Measurements from ENCODE around the gene MNAT1. TPM values are rescaled to one million over a fixed set of nuclear protein-coding genes. Genes with fewer than 3 reads are reported as not detected.

Gene MNAT1
- total RNA-seq, 4 donors from 2014 or later: 4.2 to 30.3 (median 17.8) TPM

DNA sequence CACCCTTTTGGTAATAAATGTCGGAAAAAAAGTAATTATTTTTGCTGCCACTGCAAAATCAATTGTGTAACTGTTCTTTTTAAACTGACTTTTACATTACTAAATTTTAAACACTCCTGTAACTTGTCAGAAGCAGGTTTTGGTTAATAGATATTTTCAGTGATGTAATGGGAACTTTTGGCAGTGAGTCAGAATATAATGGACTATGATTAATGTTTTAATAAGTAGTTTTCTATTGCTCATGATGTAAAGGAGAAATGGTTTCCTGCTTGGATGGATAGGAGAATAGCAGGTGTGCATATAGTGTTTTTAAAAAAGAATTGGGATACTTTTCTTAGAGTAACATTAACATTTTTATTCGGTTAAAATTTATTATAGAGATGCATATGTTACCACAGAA, 187.5 kb downstream of the MNAT1 start:
- H3K9me3 ChIP-seq: no peaks in the 10 kb centered on the region
- no peak overlapping the region for H3K27ac ChIP-seq
- no peaks in the 10 kb centered on the region for H3K27me3 ChIP-seq
- H3K36me3 ChIP-seq: no peaks in the 10 kb centered on the region
- intact Hi-C loops (cut with DNase I; ENCODE audit: low total_unique reads): no loop called here
- H3K4me3 ChIP-seq: no peak overlapping the region
- H3K4me1 ChIP-seq: no peaks in the 10 kb centered on the region
- 96 to 97% methylated on average over 2 of the region's 2 CpGs for WGBS, 2 donors (ENCODE audit: low coverage in 1 of 2)
- no peak for TF ChIP-seq POLR2AphosphoS5 (IDR thresholded peaks at IDR 0.05)
- TF ChIP-seq, protein P1, sequence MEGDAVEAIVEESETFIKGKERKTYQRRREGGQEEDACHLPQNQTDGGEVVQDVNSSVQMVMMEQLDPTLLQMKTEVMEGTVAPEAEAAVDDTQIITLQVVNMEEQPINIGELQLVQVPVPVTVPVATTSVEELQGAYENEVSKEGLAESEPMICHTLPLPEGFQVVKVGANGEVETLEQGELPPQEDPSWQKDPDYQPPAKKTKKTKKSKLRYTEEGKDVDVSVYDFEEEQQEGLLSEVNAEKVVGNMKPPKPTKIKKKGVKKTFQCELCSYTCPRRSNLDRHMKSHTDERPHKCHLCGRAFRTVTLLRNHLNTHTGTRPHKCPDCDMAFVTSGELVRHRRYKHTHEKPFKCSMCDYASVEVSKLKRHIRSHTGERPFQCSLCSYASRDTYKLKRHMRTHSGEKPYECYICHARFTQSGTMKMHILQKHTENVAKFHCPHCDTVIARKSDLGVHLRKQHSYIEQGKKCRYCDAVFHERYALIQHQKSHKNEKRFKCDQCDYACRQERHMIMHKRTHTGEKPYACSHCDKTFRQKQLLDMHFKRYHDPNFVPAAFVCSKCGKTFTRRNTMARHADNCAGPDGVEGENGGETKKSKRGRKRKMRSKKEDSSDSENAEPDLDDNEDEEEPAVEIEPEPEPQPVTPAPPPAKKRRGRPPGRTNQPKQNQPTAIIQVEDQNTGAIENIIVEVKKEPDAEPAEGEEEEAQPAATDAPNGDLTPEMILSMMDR (IDR thresholded peaks at IDR 0.05): no peak
- no peak for TF ChIP-seq POLR2A (IDR thresholded peaks at IDR 0.05)
- TF ChIP-seq EP300 (IDR thresholded peaks at IDR 0.05; ENCODE audit: low read depth): no peak
- in situ Hi-C loops (cut with MboI; ENCODE audit: low pct_ligation_motif_present in 1 of 4, low pct_unique_long_range_greater_than_20kb in 1 of 4, low sequenced_read_pairs in 3 of 4): no loop called here
- DNase-seq: no peak

DNA sequence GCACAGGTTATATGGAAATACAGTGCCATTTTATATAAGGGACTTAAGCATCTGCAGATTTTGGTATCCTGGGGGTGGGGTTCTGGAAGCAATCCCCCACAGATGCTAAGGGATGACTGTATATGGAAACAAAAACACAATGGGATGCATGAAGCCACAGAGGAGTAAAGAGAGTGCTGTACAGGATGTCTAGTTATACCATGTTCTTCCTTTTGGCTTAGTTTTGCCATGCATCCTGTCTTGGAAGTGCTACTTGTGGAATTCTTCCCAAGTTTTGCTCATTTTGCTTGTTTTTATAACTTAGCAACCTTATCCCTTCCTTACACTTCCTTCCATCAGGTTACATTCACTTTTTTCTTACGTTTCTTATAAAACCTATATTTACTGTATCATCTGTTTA, 190.7 kb downstream of the MNAT1 start:
- no peaks in the 10 kb centered on the region for H3K4me1 ChIP-seq

DNA sequence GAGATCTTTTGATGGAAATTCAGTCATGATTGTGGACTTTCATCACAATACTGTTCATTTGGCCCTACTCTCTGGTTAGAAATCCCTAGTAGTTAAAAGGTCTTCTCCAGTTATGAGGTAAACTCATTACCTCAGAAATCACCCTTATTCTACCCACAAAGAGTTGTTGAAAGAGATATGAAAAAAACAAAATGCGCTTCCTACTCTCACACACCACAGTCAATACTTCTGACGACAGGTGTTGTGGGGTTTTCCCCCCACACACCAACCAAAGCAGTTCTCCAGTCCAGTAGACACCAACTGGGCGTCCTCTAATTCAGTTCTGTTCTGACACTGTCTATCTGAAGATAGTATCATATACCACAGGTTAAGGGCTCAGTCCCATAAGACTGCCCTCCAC, 191.4 kb downstream of the MNAT1 start:
- no peak for TF ChIP-seq POLR2AphosphoS5 (IDR thresholded peaks at IDR 0.05)
- TF ChIP-seq, protein P1 (IDR thresholded peaks at IDR 0.05): no peak
- 70 to 87% methylated on average over 3 of the region's 3 CpGs for WGBS, 2 donors (ENCODE audit: low coverage in 1 of 2)

More for the DNA sequence above, 190.7 kb downstream of the MNAT1 start:
- intact Hi-C loops (cut with DNase I; ENCODE audit: low total_unique reads) (no loop called here), in situ Hi-C loops (cut with MboI; ENCODE audit: low pct_ligation_motif_present in 1 of 4, low pct_unique_long_range_greater_than_20kb in 1 of 4, low sequenced_read_pairs in 3 of 4) (no loop called here)
- no peak overlapping the region for H3K27ac ChIP-seq
- H3K4me3 ChIP-seq: no peak overlapping the region
- H3K27me3 ChIP-seq: no peaks in the 10 kb centered on the region
- no peak for DNase-seq
- H3K9me3 ChIP-seq: no peaks in the 10 kb centered on the region
- TF ChIP-seq POLR2AphosphoS5 (IDR thresholded peaks at IDR 0.05) (no peak), POLR2A (IDR thresholded peaks at IDR 0.05) (no peak), EP300 (IDR thresholded peaks at IDR 0.05; ENCODE audit: low read depth) (no peak)
- TF ChIP-seq, protein P1 (IDR thresholded peaks at IDR 0.05): no peak
- WGBS, 2 donors (ENCODE audit: low coverage in 1 of 2): 85 to 88% methylated on average over 1 of the region's 1 CpG
- no peaks in the 10 kb centered on the region for H3K36me3 ChIP-seq

DNA sequence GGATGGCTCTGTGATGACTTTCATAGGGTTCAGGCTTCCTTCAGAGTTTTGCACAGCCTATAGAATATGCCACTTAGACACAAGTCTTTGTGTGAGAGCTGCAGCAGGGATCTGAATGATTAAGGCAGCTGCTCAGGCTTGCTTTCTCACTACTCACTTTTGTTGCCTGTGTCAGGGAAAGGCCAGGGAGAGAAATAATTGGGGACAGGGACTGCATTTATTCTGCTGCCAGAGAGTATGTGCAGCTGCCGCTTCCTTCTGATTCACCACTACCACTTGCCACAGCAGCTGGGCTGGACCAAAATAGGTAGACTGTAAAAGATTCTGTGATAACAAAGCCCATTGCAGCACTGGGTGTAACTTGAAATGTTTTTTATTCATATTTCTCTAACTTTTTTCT, 196.7 kb downstream of the MNAT1 start:
- TF ChIP-seq POLR2AphosphoS5 (IDR thresholded peaks at IDR 0.05) (no peak), POLR2A (IDR thresholded peaks at IDR 0.05) (no peak), EP300 (IDR thresholded peaks at IDR 0.05; ENCODE audit: low read depth) (no peak)
- TF ChIP-seq, protein P1 (IDR thresholded peaks at IDR 0.05): no peak
- WGBS, 2 donors (ENCODE audit: low coverage in 1 of 2): 90 to 100% methylated on average over 1 of the region's 1 CpG
- intact Hi-C loops (cut with DNase I; ENCODE audit: low total_unique reads) (no loop called here), in situ Hi-C loops (cut with MboI; ENCODE audit: low pct_ligation_motif_present in 1 of 4, low pct_unique_long_range_greater_than_20kb in 1 of 4, low sequenced_read_pairs in 3 of 4) (no loop called here)
- Histone ChIP-seq H3K36me3 (no peaks in the 10 kb centered on the region), H3K27ac (no peak overlapping the region), H3K4me1 (peaks cover 0 to 11% (median 0%) of the 10 kb centered on the region in 4 donors), H3K27me3 (no peaks in the 10 kb centered on the region), H3K9me3 (no peaks in the 10 kb centered on the region), H3K4me3 (no peak overlapping the region)
- no peak for DNase-seq

More for the DNA sequence above, 191.4 kb downstream of the MNAT1 start:
- intact Hi-C loops (cut with DNase I; ENCODE audit: low total_unique reads): no loop called here
- Histone ChIP-seq H3K4me1 (no peaks in the 10 kb centered on the region), H3K4me3 (no peak overlapping the region), H3K27ac (no peak overlapping the region), H3K36me3 (no peaks in the 10 kb centered on the region), H3K27me3 (no peaks in the 10 kb centered on the region), H3K9me3 (no peaks in the 10 kb centered on the region)
- no peak for DNase-seq
- in situ Hi-C loops (cut with MboI; ENCODE audit: low pct_ligation_motif_present in 1 of 4, low pct_unique_long_range_greater_than_20kb in 1 of 4, low sequenced_read_pairs in 3 of 4): no loop called here

Data from transverse colon (tissue), 4 donors.